HepG2 (cell line): ENCODE measurements around the gene ORMDL3. TPM values are rescaled to one million over a fixed set of nuclear protein-coding genes. Genes with fewer than 3 reads are reported as not detected.

ENCODE experiments used
- DDIT3 ChIP-seq: sonication (generic); formaldehyde crosslinking; IDR thresholded peaks from 2 replicates; pipeline ENCODE4 v1.4.0; 2020; ENCODE audit warnings: mild to moderate bottlenecking, missing genetic modification reagents
- FOXM1 ChIP-seq: sonication (generic); formaldehyde crosslinking; IDR thresholded peaks from 2 replicates; pipeline ENCODE4 v1.5.0; 2020; ENCODE audit warnings: missing genetic modification reagents
- IKZF5 ChIP-seq: IDR thresholded peaks from 2 replicates; pipeline ENCODE4 v1.6.1; 2018; ENCODE audit warnings: missing genetic modification reagents, mild to moderate bottlenecking, missing compliant biosample characterization
- MATR3 ChIP-seq: sonication (generic); formaldehyde crosslinking; IDR thresholded peaks from 2 replicates; pipeline ENCODE4 v1.4.0; 2020; ENCODE audit warnings: missing genetic modification reagents
- MBD4 ChIP-seq: IDR thresholded peaks from 2 replicates; pipeline ENCODE4 v1.6.1; 2012; ENCODE audit warnings: low read length, inconsistent platforms, borderline replicate concordance
- MTERF4 ChIP-seq: sonication (generic); formaldehyde crosslinking; IDR thresholded peaks from 2 replicates; pipeline ENCODE4 v1.8.0; 2023; ENCODE audit warnings: mild to moderate bottlenecking, missing genetic modification reagents
- MXD3 ChIP-seq: IDR thresholded peaks from 2 replicates; pipeline ENCODE4 v1.6.1; 2016; ENCODE audit warnings: mild to moderate bottlenecking, missing biosample characterization, missing genetic modification reagents
- MYNN ChIP-seq: sonication (generic); formaldehyde crosslinking; IDR thresholded peaks from 2 replicates; pipeline ENCODE4 v1.4.0; 2020; ENCODE audit warnings: mild to moderate bottlenecking, low read depth, missing genetic modification reagents
- PRPF4 ChIP-seq: fragments of 200-400 bp; formaldehyde crosslinking; IDR thresholded peaks from 2 replicates; pipeline ENCODE4 v1.6.1; 2016; ENCODE audit warnings: low read length, low read depth; ENCODE audit not compliant: poor library complexity, severe bottlenecking
- RAD51 ChIP-seq: fragments of 450-650 bp; IDR thresholded peaks from 2 replicates; pipeline ENCODE4 v1.6.1; 2016; ENCODE audit warnings: borderline replicate concordance
- STAG1 ChIP-seq: sonication (generic); formaldehyde crosslinking; IDR thresholded peaks from 2 replicates; pipeline ENCODE4 v1.4.0; 2020; ENCODE audit warnings: missing genetic modification reagents
- TBX2 ChIP-seq: sonication (generic); formaldehyde crosslinking; IDR thresholded peaks from 2 replicates; pipeline ENCODE4 v1.5.0; 2020; ENCODE audit warnings: missing genetic modification reagents, mild to moderate bottlenecking, borderline replicate concordance
- ZBTB26 ChIP-seq: IDR thresholded peaks from 2 replicates; pipeline ENCODE4 v1.6.1; 2016; ENCODE audit warnings: missing compliant biosample characterization, missing genetic modification reagents, borderline replicate concordance
- ZHX2 ChIP-seq, 2 experiments: sonication (generic) in 1 of 2; formaldehyde crosslinking in 1 of 2; IDR thresholded peaks; 2 replicates each; pipeline versions ENCODE4 v1.6.1 to v1.9.0; 2014 to 2022; ENCODE audit warnings: antibody characterized with exemption in 1 of 2, borderline replicate concordance in 1 of 2, inconsistent platforms in 1 of 2, low read depth in 1 of 2, missing genetic modification reagents in 1 of 2
- ZNF232 ChIP-seq: sonication (generic); formaldehyde crosslinking; IDR thresholded peaks from 2 replicates; pipeline ENCODE4 v1.4.0; 2020; ENCODE audit warnings: missing genetic modification reagents, borderline replicate concordance
- ZNF615 ChIP-seq: sonication (generic); formaldehyde crosslinking; IDR thresholded peaks from 2 replicates; pipeline ENCODE4 v1.5.0; 2020; ENCODE audit warnings: mild to moderate bottlenecking, missing genetic modification reagents, borderline replicate concordance
- ZNF619 ChIP-seq: sonication (generic); formaldehyde crosslinking; IDR thresholded peaks from 2 replicates; pipeline ENCODE4 v1.4.0; 2020; ENCODE audit warnings: mild to moderate bottlenecking, missing genetic modification reagents
- ZNF768 ChIP-seq: sonication (generic); formaldehyde crosslinking; IDR thresholded peaks from 2 replicates; pipeline ENCODE4 v1.4.0; 2020; ENCODE audit warnings: missing genetic modification reagents
- polyA plus RNA-seq, 8 experiments: library from polyadenylated mRNA; depleted of rRNA in 3 of 8; stranded (reverse) in 7 of 8; unstranded in 1 of 8; fragments of >200 nt; fragmentation: Illumina TruSeq in 4 of 8; extraction: Trizol in 4 of 8; gene quantifications; 2 replicates each; pipeline versions ENCODE4 v1.2.1 to v1.2.3, GENCODE V29; 2011 to 2016; ENCODE audit warnings: low read depth in 4 of 8, missing spikeins in 1 of 8, mixed read lengths in 1 of 8; ENCODE audit not compliant: insufficient read depth in 1 of 8
- total RNA-seq, 5 experiments: library from RNA; depleted of rRNA; stranded (reverse); fragments of >200 nt; fragmentation: Illumina TruSeq; extraction: Trizol; gene quantifications; 2 replicates each; pipeline ENCODE4 v1.2.3, GENCODE V29; 2016; ENCODE audit warnings: low read depth in 1 of 5

ORMDL3 gene
- total and polyA plus RNA-seq, 2 of the 13 experiments (the other 11 are each of a cell fraction or from before 2014, with no cell fraction given), result 181 to 384 TPM

- TF ChIP-seq ZHX2 (IDR thresholded peaks at IDR 0.05; ENCODE audit: low read depth) (no peak), ZHX2 (CRISPR knock-in tag; IDR thresholded peaks at IDR 0.05; ENCODE audit: borderline replicate concordance) (peak; percentile 86; the same call in 1 of the 2 replicates), MBD4 (no peak), DDIT3 (CRISPR knock-in tag) (0 out of 2 replicates have a peak, but pooled peaks have one; percentile 49), RAD51 (no peak), ZBTB26 (CRISPR knock-in tag) (peak; percentile 80), PRPF4 (peak; percentile 46), STAG1 (CRISPR knock-in tag) (peak; percentile 28), IKZF5 (CRISPR knock-in tag) (peak; percentile 99), FOXM1 (CRISPR knock-in tag) (no peak), MXD3 (CRISPR knock-in tag) (peak; percentile 90), ZNF232 (CRISPR knock-in tag) (peak; percentile 97), MTERF4 (no peak), MYNN (CRISPR knock-in tag) (peak; percentile 96), TBX2 (CRISPR knock-in tag) (peak; percentile 97), ZNF619 (CRISPR knock-in tag) (peak; percentile 85), ZNF768 (CRISPR knock-in tag) (peak; percentile 94), MATR3 (CRISPR knock-in tag) (no peak), ZNF615 (CRISPR knock-in tag) (peak; percentile 54; the same call in 1 of the 2 replicates)
Observed at GRCh38 chr17:39923836-39924690, 3.3 kb downstream of the ORMDL3 start (continued).
